Measurements from ENCODE around the gene IL25.

The IL25 gene

DNA sequence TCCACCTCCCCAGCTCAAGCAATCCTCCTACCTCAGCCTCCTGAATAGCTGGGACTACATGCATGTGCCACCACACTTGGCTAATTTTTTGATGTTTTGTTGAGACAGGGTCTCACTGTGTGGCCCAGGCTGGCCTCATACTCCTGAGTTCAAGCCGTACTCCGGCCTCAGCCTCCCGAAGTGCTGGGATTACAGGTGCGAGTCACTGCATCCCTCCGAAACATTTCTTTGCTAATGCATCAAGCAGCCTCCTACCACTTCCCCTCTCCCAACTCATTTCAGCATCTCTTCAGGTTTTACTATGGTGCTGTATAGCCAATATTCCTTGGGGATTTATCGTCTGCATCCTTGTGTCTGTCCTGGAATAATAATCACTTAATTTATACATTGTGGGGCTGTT is 17.6 kb upstream of the IL25 start:
- no peak for DNase-seq

DNA sequence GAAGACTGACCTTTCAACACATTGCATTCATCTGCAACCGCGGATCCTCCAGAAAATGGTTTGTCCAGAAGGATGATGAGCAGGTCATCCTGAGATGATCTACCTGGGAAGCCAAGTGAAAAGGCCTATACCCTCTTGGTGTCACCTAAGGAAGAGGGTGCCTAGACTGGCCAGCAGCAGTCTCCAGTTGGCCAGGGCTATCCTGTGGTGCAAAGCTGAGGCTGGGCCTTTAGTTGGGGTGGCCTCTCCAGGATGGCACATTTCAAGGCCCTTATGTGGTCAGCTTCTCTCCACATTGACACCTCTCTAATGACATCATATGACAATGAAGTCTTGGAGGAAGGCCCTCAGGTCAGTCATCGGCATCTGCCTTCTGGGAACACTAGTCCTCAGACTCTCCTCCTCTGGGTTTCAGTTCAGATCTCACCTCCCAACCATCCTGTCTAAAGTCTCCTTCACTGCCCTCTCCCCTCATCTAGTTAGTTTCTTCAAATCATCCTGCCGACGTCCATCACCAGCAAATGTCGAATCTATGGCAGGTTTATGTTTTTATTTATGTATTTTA is 16.7 kb upstream of the IL25 start:
- no peak for DNase-seq

DNA sequence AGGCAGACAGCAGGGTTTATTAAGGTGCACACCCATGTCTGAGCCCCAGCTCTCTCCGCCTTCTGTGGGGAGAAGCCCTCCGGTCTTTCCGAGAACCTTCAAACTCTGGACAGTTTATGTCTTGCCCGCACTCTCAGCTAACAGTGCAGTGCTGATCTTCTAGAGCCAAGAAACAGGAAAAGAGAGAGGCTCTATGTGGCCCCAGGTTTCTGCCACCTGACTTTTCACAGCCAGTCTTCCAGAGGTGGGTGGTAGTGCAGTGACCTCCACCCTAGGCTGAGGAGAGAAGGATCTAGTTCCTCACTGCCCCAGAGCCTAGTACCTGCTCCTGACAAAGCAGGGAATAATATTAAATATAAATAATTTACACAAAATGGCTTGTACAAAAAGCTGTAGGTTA is 15.9 kb upstream of the IL25 start:
- no peak for DNase-seq

DNA sequence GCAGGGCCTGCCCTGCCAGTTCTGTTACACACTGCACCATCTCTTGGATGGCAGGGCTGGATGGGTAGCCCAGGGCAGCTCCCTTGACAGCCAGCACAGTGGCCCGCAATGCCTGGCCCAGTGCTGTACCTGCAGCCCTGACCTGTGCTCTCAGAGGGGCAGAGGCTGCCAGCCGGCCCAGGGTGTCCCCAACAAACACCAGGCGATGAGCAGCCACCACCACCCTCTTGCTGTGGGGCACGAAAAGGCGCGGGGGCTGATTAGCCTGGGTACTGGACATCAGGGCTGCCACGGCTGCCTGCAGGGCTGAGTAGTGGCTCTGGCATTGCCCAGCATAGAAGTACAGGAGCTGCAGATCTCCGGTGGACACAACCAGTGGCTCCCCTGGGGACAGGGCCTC is 15.3 kb upstream of the IL25 start:
- DNase-seq = no peak

DNA sequence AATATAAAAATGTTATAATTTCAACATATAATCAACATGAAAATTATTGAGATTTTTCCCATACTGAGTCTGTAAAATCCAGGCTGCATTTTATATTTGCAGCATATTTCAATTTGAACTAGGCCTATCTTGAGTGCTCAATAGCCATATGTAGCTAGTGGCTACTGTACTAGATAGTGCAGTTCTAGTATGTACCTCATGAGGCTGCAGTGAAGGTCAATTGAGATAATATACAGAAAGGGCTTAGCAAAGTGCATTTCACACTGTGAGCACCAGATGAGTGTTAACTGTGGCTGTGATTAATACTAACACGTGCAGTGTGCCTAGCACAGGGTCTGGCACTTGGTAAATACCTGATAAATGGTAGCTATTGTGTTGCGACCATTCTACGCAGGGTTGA is 14.6 kb upstream of the IL25 start:
- DNase-seq = no peak

DNA sequence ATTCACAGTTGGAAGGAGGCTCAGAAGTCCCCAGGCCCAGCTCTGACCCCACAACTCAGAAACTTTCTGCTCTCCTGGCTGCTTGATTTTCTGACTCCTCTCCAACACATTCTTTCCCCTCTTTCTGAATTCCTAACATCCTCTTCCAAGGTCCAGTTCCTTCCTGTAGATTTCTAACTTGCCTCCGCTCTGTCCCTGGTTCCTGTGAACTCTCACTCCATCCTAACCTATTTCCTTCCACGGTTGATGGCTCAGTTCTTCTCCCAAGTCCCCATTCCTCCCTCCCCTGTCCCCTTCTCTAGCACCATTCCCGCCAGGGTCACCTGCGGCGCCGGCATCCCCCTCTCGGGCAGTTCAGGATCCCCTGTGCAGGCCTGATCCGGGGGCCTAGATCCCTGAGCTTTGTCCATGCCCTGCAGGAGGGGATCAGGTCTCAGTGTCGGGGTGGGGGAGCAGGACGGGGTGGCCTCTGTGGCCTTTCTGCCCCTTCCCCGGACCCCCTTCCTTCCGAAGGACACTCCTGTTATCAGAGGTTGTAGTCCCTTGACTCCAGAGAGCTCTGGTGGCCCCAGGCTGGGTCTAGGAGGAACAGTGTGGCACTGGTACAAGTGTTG is 13.9 kb upstream of the IL25 start:
- DNase-seq = no peak

DNA sequence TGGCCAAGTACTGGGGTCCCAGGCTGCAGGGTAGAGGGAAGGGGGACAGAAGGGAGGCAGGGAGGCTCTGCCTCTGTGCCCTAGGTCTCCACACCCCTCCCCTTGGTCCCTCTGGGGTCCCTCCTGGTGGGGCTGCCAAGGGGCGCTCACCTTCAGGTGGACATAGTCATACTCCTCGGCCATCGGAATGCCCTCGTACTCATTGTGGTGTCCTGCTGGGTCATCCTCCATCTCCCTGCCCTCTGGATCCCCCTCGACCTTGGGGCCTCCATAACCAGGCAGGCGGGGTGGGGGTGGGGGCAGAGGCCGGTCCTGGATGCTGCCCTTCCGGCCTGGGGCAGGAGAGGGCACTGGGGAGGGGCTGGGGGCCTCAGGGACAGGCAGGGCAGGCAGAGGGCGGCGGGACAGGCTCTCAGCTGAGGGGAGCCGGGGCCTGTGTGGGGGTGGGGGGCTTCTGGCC is 13.4 kb upstream of the IL25 start:
- DNase-seq = no peak

DNA sequence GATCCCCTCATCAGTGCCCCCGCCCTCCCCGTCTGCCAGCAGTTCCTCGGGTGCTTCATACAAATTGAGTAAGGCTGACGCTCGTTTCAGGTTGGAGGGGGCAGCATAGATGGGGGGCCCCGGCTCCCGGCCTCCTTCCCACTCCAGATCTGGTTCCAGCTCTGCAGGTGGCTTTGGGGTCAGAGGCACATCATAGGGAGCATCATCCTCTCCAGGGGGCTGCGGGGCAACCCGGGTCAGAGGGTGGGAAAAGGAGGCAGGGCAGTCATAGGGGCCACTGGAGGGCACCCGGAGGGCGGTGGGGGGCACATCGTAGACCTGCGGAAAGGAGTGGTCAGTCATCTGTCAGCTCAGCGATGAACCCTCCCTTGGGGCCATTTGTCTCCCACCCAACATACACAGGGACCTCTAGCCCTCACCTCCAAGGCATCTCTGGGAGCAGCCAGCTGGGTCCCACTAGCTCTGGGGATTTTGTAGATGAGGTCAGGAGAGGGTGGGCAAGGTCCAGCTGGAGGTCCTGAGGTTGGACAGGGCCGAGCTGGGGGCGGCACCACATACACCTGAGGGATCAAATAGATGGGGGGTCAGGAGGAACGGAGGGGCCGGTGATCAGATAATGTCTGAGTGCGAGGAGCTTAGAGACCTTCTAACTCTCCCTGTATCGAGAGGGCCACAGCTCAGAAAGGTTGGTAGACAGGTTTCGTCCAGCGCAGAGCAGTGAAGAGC is 12.7 kb upstream of the IL25 start:
- no peak for DNase-seq

DNA sequence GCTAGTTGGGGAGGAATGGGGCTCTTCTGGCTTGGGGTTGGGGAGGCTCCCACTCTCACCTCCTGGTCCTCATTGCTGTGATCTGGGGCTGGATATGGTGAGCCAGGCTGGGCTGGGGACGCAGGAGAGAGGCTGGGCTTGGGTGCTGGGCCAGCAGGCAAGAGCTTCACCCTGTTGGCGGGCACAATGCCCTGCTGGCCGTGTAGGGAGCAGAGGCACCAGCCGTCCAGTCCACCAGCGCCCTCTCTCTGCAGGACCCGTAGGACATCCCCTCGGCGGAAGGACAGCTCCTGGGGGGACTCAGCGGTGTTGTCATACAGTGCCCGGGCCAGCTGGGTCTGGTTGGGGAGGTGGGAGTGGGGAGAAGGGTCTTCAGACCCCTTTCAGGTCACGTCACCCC is 12.1 kb upstream of the IL25 start:
- DNase-seq = no peak

DNA sequence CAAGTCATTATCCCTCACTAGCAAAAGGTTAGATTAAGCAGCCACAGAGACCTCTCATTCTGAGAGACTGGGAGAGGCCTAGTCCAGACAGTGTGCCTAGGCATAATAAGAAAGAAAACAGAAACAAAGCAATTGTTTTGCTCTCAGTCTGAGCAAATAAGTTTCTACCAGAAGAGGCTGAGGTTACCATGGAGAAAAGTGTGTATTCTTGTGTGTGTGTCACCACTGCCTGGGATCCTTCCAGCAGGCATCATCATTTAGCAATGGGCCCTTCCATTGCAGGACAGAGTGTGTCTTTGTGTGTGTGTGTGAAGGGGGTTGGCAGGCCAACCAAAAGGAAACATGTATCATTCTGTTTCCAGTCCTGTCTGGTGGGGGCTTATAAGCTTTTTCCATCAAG is 11.3 kb upstream of the IL25 start:
- DNase-seq = no peak

DNA sequence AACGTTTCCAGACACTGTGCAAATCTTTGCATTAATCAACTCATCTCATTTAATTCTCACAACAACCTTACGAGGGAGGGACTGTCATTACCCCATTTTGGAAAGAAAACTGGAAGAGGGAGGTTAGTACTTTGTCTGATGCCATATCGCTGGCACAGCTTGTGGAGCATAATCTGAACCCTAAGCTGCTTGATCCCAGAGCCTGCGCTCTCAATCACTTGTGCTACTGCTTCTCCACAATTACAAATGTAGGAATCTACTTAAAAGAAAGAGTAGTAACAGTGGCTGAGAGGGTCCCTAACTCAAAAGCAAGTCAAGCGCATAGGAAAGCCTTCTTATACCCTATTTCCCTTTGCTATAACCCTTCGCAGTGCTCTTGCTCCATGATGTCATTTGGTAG is 10.8 kb upstream of the IL25 start:
- DNase-seq = no peak

DNA sequence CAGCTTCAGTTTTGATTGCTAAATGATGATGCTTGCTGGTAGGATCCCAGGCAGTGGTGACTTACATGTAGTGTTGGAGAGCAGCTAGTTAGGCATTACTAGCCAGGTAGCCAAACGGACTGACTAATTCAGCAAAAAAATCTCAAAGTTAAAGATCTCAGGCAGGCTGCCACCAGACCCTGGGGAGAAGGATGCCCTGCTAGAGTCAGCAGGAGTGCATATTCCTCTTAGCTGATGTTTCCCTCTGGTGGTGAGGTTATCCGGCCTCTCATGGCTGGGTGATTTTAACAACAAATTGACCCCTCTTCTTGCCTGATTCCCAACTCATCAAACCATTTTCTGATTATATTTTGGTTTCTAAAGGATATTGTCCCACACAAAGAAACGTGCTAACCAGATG is 10.4 kb upstream of the IL25 start:
- no peak for DNase-seq

DNA sequence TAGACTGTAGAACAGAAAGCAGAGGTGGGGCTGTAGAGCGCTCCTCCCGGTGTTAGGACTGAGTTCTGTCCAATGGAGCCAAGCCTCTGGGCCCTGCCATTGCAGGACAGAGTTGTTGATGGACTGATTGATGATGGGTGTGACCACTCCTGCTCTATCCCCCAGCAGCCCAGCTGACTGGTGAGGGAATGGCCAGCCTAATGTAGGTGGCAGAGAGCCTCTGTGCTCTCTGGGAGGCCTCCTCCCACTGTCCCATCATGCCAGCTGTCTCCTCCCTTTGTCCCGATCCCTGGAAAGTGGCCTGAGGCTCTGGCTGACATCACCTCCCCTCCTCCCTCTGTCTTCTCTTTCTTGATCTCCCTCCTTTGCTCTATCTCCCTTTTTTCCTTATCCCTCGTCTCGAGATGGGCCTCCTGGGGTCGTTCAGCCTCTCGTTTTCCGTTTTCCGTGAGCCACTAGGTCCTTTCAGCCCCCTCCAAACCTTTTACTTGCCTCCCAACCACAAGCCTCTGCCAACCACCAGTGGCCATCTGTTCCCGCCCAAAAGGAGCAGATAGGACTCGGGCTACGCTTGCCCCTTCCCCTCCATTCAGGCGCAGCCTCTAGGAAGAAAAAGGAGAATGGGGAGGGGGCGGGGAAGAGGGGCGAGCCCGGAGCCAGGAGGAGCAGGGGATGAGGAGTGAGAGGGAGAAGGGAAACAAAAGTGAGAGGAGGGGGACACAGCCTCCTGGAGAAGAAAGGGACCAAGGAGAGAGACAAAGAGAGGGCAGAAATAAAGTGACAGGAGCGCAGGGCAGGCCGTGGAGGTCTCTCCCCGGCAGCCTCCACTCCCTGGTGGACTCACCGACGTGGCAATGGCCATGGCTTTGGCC is 8.2 kb upstream of the IL25 start:
- no peak for DNase-seq

DNA sequence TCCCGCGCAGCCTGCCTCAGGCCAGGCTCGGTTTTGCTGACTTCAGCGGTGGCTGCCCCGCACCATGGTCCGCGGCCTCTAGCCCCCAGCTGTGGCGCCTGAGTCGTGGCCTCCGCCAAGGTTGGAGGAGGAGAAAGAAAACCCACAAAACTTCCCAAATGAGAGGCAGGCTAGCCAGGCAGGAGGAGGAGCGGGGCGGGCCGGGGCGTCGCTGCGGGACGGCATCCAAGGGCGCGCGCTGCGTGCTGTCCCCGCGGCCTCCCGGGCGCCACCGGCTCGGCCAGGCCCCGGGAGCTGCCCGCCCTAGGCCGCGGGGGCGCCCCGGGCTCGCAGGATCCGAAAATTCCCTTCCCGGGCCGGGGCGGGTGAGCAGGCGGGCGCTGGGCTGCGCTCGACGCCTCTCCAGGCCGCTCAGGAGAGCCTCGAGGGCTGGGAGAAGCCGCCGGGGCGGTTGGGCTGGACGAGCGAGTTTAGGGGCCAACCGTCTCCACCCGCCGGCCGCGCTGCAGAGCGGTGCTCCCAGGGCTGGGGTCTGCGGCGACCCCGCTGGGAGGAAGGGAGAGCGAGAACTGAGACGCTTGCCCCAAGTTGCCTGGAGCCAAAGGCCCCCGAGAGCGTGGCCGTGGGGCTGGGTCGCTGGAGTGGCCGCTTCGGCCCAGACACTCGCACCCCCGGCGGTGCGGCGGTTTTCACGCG is 7.4 kb upstream of the IL25 start, which contains the start of gene EFS:
TSS of gene EFS (minus strand) at position 137 of the 696 bp plus-strand sequence. CDS start 147 bp downstream, outside the sequence.
- DNase-seq = no peak

DNA sequence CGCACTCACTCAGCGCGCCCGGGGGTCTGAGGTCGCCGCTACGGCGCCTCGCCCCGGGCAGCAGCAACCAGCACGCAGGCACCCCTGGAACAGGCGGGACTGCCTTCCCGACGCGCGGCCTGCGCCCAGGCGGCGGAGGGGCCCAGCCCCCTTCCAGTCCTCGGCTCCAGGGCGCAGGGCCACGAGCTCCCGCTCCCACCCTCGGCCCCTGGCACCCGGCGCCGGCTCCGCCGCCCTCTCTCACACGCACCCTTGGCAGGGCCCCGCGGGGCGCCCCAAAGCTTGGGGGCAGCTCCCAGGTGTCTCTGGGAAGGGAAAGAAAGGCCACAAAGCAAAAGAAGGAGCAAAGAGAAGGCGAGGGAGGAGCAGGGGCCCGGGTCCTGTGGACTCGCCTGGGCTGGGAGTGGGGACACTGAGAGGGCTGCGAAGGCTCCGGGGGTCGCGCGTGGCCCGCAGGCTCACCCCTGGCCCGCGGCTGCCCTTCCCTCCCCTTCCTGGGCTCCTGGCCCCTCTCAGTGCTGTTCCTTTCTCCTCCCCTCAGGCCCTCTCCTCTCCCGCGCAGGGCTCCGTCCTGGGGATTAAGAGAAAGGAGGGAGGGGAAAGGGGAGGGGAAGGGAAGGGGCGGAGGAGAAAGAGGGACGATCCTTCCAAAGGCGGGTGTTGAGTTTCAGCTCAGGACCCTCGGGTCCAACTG is 6.7 kb upstream of the IL25 start:
- no peak for DNase-seq

DNA sequence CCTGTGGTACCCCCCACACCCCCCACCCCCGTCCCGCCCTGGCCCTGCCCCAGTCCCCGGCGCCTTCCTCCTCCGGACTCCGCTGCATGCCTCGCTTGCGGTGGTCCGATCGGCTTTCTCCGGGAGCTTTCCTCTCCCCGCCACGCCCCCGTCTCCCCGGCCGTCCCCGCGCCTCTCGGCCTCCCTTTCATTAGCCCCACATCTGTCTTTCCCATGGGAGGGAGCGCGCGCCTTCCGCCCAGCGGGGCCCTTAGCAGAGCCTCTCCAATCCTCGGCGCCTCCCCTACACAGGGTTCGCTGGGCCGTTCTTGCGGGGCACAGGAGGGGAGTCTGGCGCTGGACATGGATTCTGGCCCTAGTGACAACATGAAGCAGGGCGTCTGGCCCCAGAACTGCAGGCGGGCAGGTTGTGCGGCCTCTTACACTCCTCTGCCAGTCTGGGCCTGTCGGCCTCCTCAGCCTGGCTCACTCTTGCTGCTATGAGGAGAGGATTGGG is 6.1 kb upstream of the IL25 start:
- DNase-seq = no peak

DNA sequence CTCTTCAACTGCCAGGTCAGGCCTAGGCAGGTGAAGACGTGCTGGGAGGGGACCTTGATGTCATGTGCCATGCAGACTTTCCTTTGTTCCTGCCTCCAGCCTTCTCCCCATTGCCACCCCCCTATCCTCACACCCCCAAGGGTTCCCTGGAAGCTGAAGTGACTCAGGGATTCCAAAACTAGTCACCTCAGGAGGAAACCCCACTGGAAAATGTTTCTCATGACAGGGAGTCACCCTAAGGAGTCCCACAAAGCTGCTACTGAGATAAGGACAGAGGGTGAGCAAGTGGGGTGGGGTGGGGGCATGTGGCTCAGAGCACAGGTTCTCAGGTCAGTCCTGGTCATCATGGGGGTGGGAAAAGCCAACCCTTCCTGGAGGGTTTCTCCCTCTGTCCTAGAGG is 2.4 kb upstream of the IL25 start:
- DNase-seq = no peak

DNA sequence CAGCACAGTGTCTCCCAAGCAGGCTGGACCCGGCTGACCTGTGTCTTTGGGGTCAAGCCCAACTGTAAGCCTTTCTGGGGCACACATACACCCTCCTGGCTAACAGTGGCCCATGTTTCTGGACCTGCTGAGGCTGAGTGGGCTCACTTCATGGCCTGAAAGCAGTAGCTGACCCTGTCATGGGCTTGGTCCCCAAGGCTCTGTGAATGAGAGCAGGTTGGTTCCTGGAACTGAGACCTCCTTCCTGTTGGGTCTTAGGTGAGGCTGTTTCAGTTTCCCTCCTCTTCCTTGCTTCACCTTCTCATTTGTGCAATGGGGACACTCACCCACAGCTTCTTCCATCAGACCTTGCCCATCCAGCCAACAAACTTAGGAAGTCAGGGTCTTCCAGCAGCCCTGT is 744 bp upstream of the IL25 start:
- no peak for DNase-seq

DNA sequence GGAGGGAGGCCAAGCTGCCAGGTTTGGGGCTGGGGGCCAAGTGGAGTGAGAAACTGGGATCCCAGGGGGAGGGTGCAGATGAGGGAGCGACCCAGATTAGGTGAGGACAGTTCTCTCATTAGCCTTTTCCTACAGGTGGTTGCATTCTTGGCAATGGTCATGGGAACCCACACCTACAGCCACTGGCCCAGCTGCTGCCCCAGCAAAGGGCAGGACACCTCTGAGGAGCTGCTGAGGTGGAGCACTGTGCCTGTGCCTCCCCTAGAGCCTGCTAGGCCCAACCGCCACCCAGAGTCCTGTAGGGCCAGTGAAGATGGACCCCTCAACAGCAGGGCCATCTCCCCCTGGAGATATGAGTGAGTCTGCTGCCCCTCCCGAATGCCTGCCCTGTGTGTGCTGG is 432 bp downstream of the IL25 start:
- no peak for DNase-seq

DNA sequence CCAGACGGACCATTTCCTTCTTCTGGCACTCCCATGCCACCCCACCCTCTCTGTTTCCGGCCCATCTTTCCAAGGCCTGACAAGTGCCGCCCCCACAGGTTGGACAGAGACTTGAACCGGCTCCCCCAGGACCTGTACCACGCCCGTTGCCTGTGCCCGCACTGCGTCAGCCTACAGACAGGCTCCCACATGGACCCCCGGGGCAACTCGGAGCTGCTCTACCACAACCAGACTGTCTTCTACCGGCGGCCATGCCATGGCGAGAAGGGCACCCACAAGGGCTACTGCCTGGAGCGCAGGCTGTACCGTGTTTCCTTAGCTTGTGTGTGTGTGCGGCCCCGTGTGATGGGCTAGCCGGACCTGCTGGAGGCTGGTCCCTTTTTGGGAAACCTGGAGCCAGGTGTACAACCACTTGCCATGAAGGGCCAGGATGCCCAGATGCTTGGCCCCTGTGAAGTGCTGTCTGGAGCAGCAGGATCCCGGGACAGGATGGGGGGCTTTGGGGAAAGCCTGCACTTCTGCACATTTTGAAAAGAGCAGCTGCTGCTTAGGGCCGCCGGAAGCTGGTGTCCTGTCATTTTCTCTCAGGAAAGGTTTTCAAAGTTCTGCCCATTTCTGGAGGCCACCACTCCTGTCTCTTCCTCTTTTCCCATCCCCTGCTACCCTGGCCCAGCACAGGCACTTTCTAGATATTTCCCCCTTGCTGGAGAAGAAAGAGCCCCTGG is 3.1 kb downstream of the IL25 start:
- DNase-seq = no peak

DNA sequence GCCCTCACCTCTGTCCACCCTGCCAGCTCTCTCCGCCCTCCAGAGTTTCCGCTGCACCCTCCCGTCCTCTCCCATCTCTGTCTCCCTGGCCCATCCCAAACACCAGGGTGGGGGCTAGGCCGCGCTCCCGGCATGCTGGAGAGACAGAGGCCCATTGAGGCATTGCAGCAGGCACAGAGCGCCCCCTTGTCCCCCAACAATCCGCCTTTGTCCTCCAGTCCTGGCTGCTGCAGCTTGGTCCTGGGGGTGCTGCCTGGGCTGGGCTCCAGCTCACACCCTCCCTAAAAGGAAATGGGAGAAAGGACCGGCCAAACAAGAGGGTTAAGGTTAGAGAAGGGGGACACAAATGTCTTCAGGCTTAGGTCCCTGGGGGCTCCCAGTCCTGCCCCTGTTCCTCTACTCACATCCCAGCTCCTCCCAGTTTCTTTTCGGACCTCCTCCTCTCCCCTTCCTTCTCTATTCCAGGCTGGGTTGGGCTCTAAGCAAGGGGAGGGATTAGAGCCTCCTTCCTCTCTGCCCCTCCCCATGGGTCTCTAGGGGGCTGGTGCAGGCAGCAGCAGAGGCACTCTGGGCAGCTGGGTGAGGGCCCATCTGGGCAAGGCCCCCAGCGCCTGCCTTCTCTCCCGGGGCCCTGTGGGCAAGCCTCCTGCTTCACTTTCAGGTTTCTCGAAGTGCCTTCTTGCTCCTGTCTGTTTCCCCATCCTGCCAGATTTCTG is 4.0 kb downstream of the IL25 start, which contains the start of gene CMTM5:
TSS of gene CMTM5 (plus strand) at position 565 of the 716 bp plus-strand sequence. CDS start 206 bp downstream, outside the sequence.
- no peak for DNase-seq
